HG03565 (cell line): ENCODE data around the gene RBM7.

Experiments
- ATAC-seq: cut with Tn5 transposase; IDR thresholded peaks from one replicate; pipeline ENCODE4 v1.9.1; 2021; ENCODE audit warnings: mild to moderate bottlenecking, moderate library complexity; ENCODE audit not compliant: unreplicated experiment

Gene RBM7, protein sequence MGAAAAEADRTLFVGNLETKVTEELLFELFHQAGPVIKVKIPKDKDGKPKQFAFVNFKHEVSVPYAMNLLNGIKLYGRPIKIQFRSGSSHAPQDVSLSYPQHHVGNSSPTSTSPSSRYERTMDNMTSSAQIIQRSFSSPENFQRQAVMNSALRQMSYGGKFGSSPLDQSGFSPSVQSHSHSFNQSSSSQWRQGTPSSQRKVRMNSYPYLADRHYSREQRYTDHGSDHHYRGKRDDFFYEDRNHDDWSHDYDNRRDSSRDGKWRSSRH

DNA sequence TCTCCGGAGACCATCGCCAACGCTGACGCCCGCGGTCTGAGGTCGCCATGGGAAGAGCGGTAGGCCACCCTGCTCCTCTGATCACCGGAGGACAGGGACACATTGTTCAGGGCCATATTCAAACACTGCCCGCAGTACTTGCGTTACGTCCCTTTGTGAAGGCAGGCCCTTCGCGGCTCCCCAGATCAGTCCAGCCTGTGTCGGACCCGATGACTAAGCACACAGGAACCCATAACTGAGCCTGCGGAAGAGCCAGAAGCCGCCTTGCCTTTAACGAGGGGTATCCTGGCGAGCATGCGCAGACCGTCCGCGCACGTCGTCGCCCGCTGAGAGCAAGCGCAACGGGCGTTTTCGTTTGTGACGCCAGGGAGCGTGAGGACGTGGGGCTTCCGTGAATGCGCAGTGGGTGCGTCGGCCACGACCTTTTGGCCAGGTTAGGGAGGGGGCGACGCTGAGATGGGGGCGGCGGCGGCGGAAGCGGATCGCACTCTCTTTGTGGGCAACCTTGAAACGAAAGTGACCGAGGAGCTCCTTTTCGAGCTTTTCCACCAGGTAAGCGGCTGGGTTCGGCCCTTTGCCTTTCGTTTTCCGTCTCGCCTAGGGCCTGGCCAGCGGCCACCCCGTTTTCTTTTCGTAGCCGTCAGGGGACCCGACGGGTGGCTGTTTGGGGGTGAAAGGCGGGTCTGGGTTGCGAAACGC is at the start of gene RBM7, which contains the start of gene C11orf71:
Gene RBM7 (plus strand): TSS at position 451 of the 699 bp plus-strand sequence. CDS start 6 bp downstream, at position 457.
Gene C11orf71 (minus strand): TSS at position 296 of the 699 bp plus-strand sequence. CDS start 180 bp downstream, at position 116.
- peak; percentile 91 for ATAC-seq

DNA sequence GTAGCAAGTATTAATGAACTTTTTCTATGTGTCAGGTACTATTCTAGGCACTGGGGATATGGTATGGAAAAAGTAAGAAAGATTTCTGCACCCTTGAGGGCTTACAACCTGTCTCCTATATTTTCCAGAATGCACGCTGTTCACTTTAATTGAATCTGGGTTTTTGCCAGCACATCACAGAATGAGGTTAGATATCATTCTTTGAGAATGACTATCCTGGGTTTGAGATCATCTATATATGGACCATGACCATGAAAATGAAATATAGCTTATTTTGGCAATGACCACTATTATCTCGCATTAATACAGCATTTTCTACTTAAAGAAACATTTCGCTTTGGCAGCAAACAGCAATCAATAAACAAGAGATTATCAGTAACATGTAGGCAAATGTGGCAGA is 47.0 kb upstream of the RBM7 start:
- no peak for ATAC-seq

DNA sequence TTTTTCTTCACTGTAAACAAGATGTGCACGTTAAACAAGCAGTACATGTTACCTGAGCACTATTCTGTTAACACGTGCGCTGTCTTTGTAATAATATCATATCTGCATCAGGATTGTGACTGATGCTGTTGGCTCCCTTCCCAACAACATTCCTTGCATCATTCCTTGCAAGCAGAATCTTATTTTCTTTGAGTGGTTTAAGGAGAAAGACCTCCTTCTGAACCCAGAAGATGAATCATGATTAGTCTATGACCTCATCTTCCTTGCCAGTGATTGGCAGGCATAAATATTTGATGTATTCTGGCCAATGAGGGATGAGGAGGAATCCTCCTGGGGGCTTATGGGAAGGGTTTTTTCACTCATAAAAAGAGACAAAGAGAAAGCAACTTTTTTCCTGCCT is 46.4 kb upstream of the RBM7 start:
- no peak for ATAC-seq

DNA sequence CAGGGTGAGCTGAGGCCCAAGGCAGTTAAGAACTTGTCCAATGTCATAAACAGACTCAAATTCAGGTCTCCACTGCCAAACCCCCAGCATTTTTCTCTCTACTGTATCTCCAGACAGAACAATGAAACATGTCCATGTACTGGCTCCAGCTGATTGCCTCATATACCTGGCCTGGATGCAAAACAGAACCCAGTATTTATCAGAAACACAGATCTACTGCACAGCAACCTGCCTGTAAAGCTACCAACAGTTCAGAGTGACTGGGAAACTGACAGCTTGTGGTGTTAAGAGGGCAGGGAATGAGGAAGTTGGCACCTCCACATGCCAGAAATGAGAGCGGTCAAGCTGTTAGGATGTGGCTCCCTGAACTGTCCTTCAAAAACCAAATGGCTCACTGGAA is 41.8 kb upstream of the RBM7 start:
- no peak for ATAC-seq

DNA sequence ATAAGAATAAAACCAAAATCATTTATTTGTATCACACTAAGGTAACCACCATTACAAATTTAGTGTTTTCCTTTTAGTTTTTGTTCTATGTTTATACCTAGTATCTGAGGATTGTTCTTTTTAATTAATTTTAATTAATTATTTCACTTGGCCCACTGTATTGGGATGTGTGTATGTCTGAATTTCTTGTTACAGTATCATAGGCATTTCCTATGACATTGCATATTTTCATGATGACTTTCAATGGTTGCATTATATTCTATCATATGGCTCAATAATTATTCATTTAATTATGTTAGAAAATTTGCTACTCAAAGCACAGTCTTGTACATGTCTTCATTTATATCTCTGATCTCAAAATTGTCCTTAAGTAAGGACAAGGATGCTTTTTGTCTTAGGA is 41.1 kb upstream of the RBM7 start:
- no peak for ATAC-seq

DNA sequence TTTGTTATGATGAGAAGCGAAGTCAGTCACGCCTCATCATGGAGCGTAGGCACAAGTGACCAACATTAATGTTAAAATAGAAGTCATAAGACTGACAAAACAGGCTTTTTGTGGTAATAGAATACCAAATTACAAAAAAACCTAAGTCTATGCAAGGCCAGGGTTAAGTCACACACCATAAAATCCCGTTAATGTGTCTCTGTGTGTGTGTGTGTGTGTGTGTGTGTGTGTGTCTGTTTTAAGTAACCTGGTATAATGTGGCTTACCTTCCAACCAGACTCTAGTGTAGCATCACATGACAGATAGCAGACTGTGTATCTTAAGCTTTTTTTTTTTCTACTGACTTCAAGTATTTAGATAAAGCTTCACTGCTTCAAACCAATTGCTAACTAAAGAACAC is 38.1 kb upstream of the RBM7 start:
- ATAC-seq: no peak

DNA sequence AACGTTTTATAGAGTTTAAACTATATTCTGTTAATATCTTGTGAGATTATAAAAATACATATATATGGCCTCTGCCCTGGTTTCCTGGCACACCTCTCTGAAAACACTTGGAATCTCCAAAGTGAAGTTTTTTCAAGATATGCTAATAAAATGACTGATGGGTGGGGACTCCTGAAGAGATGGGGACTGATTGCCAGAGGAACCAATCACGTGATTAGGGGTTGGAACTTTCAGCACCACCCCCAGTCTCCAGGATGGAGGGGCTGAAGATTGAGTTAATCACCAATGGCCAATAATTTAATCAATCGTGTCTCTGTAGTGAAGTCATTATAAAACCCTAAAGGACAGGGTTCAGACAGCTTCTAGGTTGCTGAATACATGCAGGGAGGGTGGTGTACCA is 37.5 kb upstream of the RBM7 start:
- no peak for ATAC-seq

DNA sequence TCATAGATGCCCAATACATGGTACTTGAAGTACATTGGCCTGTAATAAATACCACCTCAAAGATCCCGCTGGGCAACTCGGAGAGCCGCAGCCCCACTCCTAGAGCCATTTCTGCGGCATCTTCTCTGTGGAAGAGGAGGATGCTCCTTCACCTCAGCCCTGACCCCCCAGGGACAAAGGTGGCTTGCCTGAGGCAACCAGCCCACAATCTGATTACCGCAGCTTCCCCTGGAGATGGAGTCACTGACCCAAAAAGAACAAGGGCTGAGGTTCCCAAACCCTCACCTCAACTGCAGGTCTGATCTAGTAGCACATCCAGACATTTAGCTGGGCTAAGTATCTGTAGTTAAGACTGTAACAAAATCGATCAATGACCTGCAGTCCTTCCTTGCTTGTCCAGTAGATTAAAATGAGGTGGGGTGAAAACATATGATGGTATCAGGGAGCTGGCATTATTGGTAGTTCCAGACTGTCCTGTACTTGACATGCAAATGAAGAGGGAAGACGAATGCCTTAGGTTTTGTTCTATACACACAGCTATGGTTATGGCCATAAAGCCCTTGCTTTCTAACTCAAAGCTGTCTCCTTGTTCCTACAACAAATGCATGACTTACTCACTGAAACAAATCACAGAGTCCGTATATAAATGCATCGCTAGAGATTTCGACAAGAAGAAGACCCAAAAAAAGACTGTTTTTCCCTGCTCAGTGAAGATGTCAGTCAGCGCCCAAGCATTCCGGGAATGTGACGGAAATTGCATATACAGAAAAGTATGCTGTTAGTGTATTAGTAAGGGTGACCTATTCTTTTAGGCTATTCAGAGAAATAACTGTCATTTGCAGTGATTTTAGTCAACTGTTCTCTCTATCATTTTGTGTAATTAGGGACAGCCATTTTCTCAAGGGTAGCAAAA is 33.9 kb upstream of the RBM7 start:
- no peak for ATAC-seq

DNA sequence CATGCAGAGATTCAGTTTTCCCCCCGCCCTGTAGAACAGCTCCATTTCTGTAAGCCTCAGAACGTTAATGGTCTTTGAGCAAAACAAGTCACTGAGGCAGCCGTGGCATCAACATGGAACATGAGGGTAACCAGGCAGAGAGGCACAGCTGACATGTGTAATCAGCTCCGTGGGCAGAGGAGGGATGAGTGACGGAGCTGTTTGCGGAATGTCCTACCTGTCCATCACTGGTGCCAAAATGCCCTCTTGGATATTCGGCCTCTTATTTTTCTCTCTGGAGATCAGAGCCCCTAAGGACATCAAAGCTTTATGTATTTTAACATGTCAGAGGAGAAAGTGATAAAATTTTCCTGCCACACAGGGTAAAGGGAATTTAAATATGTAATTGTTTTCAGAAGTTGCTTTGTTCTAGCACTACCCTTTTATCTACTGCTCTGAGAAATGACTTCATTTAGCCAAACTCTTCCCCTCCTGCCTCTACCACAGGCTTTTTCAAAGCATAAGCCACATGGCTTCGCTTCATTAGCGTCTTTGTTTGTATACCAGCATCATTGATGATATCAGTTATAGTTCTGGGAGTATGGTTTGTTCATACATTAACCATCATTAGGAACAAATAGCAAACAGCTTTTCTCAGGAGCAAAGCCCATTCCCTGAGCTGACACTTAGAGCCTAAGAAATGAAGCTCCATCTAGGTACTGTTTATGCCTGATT is 33.1 kb upstream of the RBM7 start:
- ATAC-seq: no peak

DNA sequence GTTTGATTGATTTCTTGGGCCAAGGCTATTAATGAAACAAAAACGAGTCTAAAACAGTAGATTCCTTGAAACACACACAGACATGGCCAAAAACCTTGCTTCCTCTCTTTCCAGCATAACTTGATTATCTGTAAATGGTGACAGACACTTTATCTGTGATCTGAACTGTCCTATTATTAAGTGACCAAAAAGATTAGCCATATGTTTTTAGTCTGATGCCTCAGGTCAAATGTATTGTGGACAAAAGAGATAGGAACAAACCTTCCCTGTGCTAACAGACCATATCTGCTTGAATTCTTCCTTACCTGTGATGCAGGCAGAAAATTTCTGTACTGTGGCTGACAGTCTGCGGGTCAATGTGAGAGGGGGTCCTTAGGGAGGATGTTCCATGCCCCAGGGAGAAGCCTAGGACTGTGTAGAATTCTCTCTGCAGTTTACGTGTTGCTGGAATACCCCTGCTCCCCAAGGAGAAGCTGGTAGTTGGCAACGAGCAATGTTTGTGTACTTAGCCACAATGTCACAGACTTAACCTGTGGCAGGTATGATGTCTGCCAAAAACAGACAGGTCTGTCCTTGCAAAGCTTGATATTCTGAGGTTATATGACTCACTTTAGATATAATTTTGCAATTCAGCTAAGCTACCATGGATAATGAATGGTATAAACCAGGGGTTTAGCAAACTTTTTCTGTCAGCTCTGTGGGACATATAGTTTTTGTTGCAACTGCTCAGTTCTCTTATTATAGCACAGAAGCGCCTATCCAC is 31.4 kb upstream of the RBM7 start:
- no peak for ATAC-seq

DNA sequence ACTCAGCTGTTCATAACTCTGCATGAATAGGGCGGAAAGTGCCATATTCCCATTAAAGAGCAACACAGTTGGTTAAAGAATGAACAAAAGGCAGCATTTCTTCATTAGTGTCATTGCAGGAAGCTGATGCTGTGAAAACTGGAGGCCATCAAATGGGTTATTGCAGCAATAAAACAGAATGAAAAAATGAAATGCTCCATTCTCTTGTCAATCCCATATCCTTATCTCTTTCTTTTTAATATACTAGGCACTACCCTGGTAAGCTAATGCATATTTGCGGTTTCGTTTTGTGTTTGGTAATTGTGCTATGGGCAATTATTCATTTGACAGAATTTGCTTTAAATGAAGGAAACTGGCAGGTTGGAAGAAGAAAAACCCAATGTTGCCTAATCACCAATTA is 25.4 kb upstream of the RBM7 start:
- ATAC-seq: no peak

DNA sequence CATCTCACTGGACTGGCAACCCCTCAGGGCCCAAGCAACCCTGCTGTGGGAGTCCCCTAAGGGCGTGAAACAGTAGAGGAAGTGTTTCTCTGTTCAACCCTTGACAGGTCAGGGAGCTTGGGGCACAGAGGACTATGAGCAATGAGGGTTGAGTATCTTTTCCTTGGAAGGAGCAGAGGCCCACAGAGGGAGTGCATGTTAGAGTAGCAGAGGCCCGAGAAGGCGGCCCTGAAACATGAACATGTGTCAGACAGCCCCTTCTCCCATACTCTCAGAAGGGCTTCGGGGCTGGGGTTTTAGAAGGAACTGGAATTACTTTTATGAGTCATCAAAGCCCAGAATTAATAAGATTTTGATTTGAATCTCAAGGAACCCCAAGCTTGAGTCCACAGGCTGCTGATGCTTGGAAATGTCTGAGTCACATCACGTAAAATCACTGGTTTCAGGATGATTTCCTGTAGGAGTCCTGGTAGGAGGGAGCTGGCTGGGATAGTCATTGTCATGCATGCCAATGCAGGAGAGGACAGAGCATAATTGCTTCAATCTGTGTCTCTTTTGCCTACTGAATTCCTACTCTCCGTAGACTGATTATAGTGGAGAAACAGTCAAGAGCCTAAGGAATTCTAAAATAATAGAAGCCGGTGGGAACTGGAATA is 22.7 kb upstream of the RBM7 start:
- no peak for ATAC-seq

DNA sequence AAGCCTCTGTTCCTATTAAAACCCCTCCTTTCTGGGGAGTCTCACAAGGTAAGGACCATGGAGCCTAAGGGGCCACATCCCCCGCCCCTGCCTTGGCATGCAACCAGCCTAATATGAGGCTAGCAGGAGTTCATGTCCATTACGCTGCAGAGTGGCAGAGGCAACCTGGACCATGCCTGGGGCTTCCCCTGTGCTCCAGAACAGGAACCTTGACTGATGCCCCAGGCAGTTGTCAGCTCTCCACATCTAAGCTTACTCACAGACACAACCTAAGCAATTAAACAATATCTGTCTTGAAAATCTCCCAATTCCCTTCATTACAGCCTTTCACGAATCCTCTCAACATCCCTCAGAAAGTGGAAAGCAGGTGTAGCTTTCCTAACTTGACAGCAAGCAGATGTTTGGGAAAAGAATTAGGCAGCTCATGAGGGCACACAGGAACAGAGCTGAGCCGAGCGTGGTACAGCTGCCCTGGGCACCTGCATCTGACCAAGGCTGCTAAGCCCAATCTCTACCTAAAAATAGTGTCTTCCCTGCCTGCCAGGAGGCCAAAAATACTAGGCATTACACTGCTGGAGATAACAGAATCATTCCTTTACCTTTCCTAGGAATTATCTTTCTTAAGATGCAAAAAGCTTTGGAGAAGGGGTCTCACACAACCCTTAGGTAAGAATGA is 20.9 kb upstream of the RBM7 start:
- no peak for ATAC-seq

DNA sequence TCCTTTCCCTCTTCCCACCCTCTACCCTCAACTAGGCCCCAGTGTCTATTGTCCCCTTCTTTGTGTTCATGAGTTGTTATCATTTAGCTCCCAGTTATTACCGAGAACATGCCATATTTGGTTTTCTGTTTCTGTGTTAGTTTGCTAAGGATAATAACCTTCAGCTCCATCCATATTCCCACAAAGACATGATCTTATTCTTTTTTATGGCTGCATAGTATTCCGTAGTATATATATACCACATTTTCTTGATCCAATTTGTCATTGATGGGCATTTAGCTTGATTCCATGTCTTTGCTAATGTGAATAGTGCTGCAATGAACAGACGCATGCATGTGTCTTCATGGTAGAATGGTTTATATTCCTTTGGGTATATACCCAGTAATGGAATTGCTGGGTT is 18.0 kb upstream of the RBM7 start:
- ATAC-seq: no peak

DNA sequence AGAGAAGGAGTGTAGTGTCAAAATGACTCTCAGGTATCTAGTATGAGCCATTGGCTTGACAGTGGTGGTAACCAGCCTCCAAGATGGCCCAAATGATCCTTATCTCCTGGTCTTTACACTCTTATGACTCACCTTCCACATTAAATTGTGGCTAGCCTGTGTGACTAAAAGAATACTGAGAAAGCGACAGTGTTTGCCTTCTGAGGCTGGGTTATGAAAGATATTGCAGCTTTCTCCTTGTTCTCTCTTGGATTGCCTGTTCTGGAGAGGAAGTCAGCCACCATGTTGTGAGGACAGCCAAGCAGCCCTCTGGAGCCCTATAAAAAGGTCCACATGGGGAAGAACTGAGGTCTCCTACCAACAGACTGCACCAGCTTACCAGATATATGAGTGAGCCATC is 16.0 kb upstream of the RBM7 start:
- no peak for ATAC-seq

DNA sequence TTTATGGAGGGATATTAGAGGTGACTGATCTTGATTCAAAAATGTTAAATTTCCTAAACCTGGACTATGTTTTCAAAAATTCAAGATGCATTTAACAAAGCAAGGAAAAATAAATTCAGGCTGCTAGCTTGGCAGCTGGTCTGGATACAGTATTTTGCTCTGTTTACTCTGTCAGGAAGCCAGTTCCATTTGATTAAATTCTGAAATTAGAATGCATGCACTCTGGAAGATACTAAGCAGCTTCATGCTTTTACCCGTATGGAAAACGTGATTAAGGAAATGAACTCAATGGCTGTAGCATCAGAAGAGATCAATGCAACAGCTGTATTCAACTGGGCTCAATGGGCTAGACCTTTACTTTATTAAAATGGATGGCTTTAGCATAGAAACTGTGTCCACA is 14.3 kb upstream of the RBM7 start:
- no peak for ATAC-seq

DNA sequence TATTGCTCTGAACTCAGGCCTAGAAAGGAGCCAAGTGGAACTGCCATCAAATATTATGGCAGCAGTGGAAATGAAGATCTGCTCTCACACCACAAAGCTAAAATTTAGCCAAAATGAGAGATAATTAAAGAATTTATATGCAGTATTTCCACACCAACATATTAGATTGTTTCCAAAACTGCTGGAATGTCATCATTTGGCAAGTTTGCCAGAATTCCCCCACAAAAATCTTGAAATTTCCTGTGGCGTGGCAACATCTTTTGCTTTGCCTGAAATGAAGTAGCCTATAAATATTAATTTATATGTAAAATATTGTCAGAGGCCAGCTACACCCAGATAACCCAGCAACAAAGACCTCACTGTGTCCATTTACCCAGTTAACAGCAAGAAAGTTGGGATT is 13.9 kb upstream of the RBM7 start:
- ATAC-seq: no peak

DNA sequence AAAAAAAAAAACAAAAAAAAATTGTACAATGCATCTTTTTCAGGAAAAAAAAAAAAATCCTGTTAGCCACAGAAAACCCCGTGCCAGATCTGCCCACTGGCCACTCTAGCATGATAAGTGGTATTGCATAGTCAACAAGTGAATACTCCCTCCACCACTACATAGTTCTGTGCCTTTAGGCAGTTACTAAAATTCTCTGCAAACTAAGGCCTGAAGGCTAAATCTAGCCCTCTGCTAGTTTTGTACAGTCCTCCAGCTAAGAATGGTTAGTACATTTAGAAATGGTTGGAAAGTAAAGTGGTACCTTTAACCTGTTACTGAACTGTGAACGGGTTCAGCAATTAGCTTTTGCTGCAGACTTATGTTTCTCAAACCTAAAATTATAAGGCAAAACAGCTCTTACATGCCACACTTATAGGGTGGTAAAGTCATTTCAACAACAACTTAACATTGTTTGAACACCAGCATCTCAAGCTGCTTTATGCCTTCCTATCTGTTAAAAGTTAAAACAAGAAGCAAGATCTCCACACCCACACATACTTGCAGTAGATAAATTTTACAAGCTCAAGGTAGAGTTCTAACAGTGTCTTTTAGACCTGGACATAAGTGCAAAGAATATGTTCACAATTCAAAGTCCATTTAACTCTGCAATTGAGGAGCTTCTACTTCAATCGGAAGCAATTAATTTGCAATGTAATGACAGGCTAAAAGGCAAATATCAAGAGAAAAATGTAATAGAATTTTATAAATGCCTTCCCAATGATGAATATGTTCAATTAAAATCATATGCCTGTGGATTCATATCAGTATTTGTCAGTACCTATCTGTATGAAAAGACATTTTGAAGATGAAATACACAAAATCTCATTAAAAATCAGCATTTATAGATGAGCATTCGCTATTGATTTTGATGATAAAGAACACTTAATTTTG is 7.5 kb upstream of the RBM7 start:
- no peak for ATAC-seq
